Smooth muscle cell (in vitro differentiated cells): ENCODE measurements around the gene ADAMTS19. TPM values are rescaled to one million over a fixed set of nuclear protein-coding genes. Genes with fewer than 3 reads are reported as not detected.

Experiments used
- DNase-seq: peaks from one replicate; lab custom pipeline; 2025; ENCODE audit not compliant: unreplicated experiment; lab: John Stamatoyannopoulos, UW
- H2AFZ ChIP-seq: fragments of 200-600 bp; sonication (generic); 2 replicates; pipeline ENCODE4 v1.6.0; 2016; ENCODE audit warnings: antibody characterized with exemption, low read depth, mild to moderate bottlenecking
- H3F3A ChIP-seq: fragments of 200-600 bp; sonication (generic); 2 replicates; pipeline ENCODE4 v1.6.0; 2017; ENCODE audit warnings: antibody characterized with exemption, low read depth
- H3K27ac ChIP-seq: fragments of 200-600 bp; sonication (generic); 2 replicates; pipeline ENCODE4 v1.5.1; 2016; ENCODE audit warnings: low read depth, mild to moderate bottlenecking
- H3K27me3 ChIP-seq: fragments of 200-600 bp; sonication (generic); 2 replicates; pipeline ENCODE4 v1.6.1; 2016; ENCODE audit warnings: low read depth, mild to moderate bottlenecking
- H3K36me3 ChIP-seq: fragments of 200-600 bp; sonication (generic); 2 replicates; pipeline ENCODE4 v1.5.1; 2016; ENCODE audit warnings: low read depth
- H3K4me1 ChIP-seq: fragments of 200-600 bp; sonication (generic); 2 replicates; pipeline ENCODE4 v1.5.1; 2016; ENCODE audit warnings: low read depth
- H3K4me2 ChIP-seq: fragments of 200-600 bp; sonication (generic); 2 replicates; pipeline ENCODE4 v1.6.0; 2016; ENCODE audit warnings: mild to moderate bottlenecking
- H3K4me3 ChIP-seq: fragments of 200-600 bp; sonication (generic); 2 replicates; pipeline ENCODE4 v1.5.1; 2016; ENCODE audit warnings: mild to moderate bottlenecking
- H3K79me2 ChIP-seq: fragments of 200-600 bp; sonication (generic); 2 replicates; pipeline ENCODE4 v1.6.0; 2016; ENCODE audit warnings: low read depth, mild to moderate bottlenecking
- H3K9ac ChIP-seq: fragments of 200-600 bp; sonication (generic); 2 replicates; pipeline ENCODE4 v1.6.0; 2016; ENCODE audit warnings: low read depth
- H3K9me3 ChIP-seq: fragments of 200-600 bp; sonication (generic); replicated peaks from 2 replicates; pipeline ENCODE4 v1.5.1; 2016; ENCODE audit warnings: low read depth
- H4K20me1 ChIP-seq: fragments of 200-600 bp; sonication (generic); 2 replicates; pipeline ENCODE4 v1.6.0; 2016; ENCODE audit warnings: low read depth
- CTCF ChIP-seq: fragments of 200-600 bp; sonication (generic); IDR thresholded peaks from 2 replicates; pipeline ENCODE4 v1.5.1; 2017; ENCODE audit warnings: borderline replicate concordance, mild to moderate bottlenecking, antibody characterized with exemption; ENCODE audit not compliant: insufficient read depth, poor library complexity, severe bottlenecking
- WGBS: methylation state at CpG from one replicate; pipeline ENCODE4 v1.1.7; 2016; ENCODE audit warnings: low lambda C conversion rate; 5-methylcytosine and 5-hydroxymethylcytosine counted together
- polyA plus RNA-seq: library from polyadenylated mRNA; unstranded; fragments of >200 nt; fragmentation: Nextera tagmentation; extraction: Ambion mirVana; gene quantifications from 2 replicates; pipeline ENCODE4 v1.2.1, GENCODE V29; 2016
- total RNA-seq: library from RNA; depleted of rRNA; stranded (reverse); fragments of >200 nt; gene quantifications from 2 replicates; pipeline ENCODE4 v1.2.3, GENCODE V29; 2014

The ADAMTS19 gene
- total and polyA plus RNA-seq, 2 experiments from 2014 or later: 4.5 to 4.9 TPM

- H3K4me2 ChIP-seq: no peak overlapping the region
- no peaks in the 10 kb centered on the region for H3K4me1 ChIP-seq
- H3K27ac ChIP-seq: no peak overlapping the region
- H2AFZ ChIP-seq: peak overlapping the region; percentile 3
- H3F3A ChIP-seq: no peaks in the 10 kb centered on the region
- TF ChIP-seq CTCF: no peak
- H3K4me3 ChIP-seq: no peak overlapping the region
- DNase-seq: no peak
- H4K20me1 ChIP-seq: no peaks in the 10 kb centered on the region
- no peaks in the 10 kb centered on the region for H3K36me3 ChIP-seq
- no peaks in the 10 kb centered on the region for H3K27me3 ChIP-seq
- H3K9me3 ChIP-seq: no peaks in the 10 kb centered on the region
- H3K79me2 ChIP-seq: no peaks in the 10 kb centered on the region
- no peak overlapping the region for H3K9ac ChIP-seq
These were observed 28.7 kb upstream of the ADAMTS19 start for GRCh38 chr5:129431406-129431805.

- no peak overlapping the region for H3K27ac ChIP-seq
- no peak overlapping the region for H3K4me2 ChIP-seq
- no peaks in the 10 kb centered on the region for H3K9me3 ChIP-seq
- H3K9ac ChIP-seq: no peak overlapping the region
- no peaks in the 10 kb centered on the region for H3K79me2 ChIP-seq
- no peak overlapping the region for H2AFZ ChIP-seq
- H3K36me3 ChIP-seq: no peaks in the 10 kb centered on the region
- no peak for TF ChIP-seq CTCF
- no peak for DNase-seq
- no peaks in the 10 kb centered on the region for H3K4me1 ChIP-seq
- WGBS: 87% methylated on average over 3 of the region's 3 CpGs
- H3F3A ChIP-seq: no peaks in the 10 kb centered on the region
- no peaks in the 10 kb centered on the region for H4K20me1 ChIP-seq
- no peak overlapping the region for H3K4me3 ChIP-seq
- H3K27me3 ChIP-seq: no peaks in the 10 kb centered on the region
These were observed 21.8 kb upstream of the ADAMTS19 start for GRCh38 chr5:129438322-129438721.

GRCh38 chr5:129440424-129440823 is 19.7 kb upstream of the ADAMTS19 start:
- Histone ChIP-seq H3K4me2 (no peak overlapping the region), H3K4me1 (no peaks in the 10 kb centered on the region), H3K36me3 (no peaks in the 10 kb centered on the region), H3K27ac (no peak overlapping the region), H4K20me1 (no peaks in the 10 kb centered on the region), H3K9me3 (no peaks in the 10 kb centered on the region), H3K4me3 (no peak overlapping the region), H2AFZ (no peak overlapping the region), H3K79me2 (no peaks in the 10 kb centered on the region), H3K27me3 (no peaks in the 10 kb centered on the region), H3F3A (no peaks in the 10 kb centered on the region), H3K9ac (no peak overlapping the region)
- WGBS: 86% methylated on average over 6 of the region's 6 CpGs
- no peak for DNase-seq
- no peak for TF ChIP-seq CTCF

- Histone ChIP-seq H3K9ac (no peak overlapping the region), H3K79me2 (no peaks in the 10 kb centered on the region), H3K27ac (no peak overlapping the region), H2AFZ (no peak overlapping the region), H4K20me1 (no peaks in the 10 kb centered on the region), H3K9me3 (no peaks in the 10 kb centered on the region), H3K27me3 (no peaks in the 10 kb centered on the region), H3K4me1 (no peaks in the 10 kb centered on the region), H3K4me2 (no peak overlapping the region), H3K36me3 (no peaks in the 10 kb centered on the region), H3F3A (no peaks in the 10 kb centered on the region), H3K4me3 (no peak overlapping the region)
- DNase-seq: no peak
- no peak for TF ChIP-seq CTCF
- WGBS: 82% methylated on average over 1 of the region's 1 CpG
These were observed 19.0 kb upstream of the ADAMTS19 start for GRCh38 chr5:129441096-129441495.
